ENCODE measurements around the gene PTPRA. TPM values are rescaled to one million over a fixed set of nuclear protein-coding genes. Genes with fewer than 3 reads are reported as not detected.

The PTPRA gene
- polyA plus RNA-seq, 1 donor (not counting 4 experiments of a cell fraction or from before 2014, with no cell fraction given) = 53.3 TPM

- Histone ChIP-seq H3K79me2 (ENCODE audit: control insufficient read depth, insufficient read depth, low read length) (no peaks in the 10 kb centered on the region), H3K4me1 (ENCODE audit: control insufficient read depth, extremely low read depth, insufficient read depth, low read length) (no peaks in the 10 kb centered on the region), H4K20me1 (ENCODE audit: control insufficient read depth, extremely low read depth, insufficient read depth, low read length) (no peaks in the 10 kb centered on the region), H3K4me2 (ENCODE audit: control insufficient read depth, extremely low read depth, insufficient read depth, low read depth, low read length) (no peak overlapping the region), H3K9me1 (ENCODE audit: control insufficient read depth, extremely low read depth, insufficient read depth, low read length) (no peaks in the 10 kb centered on the region), H2AFZ (ENCODE audit: control insufficient read depth, low read length) (no peak overlapping the region), H3K9ac (ENCODE audit: control insufficient read depth, extremely low read depth, insufficient read depth, low read length) (no peak overlapping the region), H3K4me3 (ENCODE audit: control insufficient read depth in 2 of 3, extremely low read depth in 1 of 3, insufficient read depth in 2 of 3, low read depth in 1 of 3, low read length in 3 of 3) (no peak overlapping the region), H3K27me3 (ENCODE audit: control insufficient read depth, extremely low read depth, insufficient read depth, low read length) (no peaks in the 10 kb centered on the region), H3K36me3 (ENCODE audit: control insufficient read depth in 2 of 2, extremely low read depth in 1 of 2, insufficient read depth in 2 of 2, low read length in 2 of 2) (no peaks in the 10 kb centered on the region), H3K27ac (ENCODE audit: control insufficient read depth, insufficient read depth, low read length) (no peak overlapping the region), H3K9me3 (ENCODE audit: control insufficient read depth, low read depth, low read length) (no peaks in the 10 kb centered on the region)
- TF ChIP-seq, protein P1, sequence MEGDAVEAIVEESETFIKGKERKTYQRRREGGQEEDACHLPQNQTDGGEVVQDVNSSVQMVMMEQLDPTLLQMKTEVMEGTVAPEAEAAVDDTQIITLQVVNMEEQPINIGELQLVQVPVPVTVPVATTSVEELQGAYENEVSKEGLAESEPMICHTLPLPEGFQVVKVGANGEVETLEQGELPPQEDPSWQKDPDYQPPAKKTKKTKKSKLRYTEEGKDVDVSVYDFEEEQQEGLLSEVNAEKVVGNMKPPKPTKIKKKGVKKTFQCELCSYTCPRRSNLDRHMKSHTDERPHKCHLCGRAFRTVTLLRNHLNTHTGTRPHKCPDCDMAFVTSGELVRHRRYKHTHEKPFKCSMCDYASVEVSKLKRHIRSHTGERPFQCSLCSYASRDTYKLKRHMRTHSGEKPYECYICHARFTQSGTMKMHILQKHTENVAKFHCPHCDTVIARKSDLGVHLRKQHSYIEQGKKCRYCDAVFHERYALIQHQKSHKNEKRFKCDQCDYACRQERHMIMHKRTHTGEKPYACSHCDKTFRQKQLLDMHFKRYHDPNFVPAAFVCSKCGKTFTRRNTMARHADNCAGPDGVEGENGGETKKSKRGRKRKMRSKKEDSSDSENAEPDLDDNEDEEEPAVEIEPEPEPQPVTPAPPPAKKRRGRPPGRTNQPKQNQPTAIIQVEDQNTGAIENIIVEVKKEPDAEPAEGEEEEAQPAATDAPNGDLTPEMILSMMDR (optimal IDR thresholded peaks at IDR 0.05 in 1 of 3, IDR thresholded peaks at IDR 0.05 in 1 of 3, conservative IDR thresholded peaks at IDR 0.05 in 1 of 3; ENCODE audit: extremely low read depth in 1 of 3, insufficient read depth in 2 of 3, low read length in 3 of 3) = no peak
- no peak for TF ChIP-seq EZH2 (IDR thresholded peaks at IDR 0.05; ENCODE audit: low read length)
- FAIRE-seq (no peak), DNase-seq (ENCODE audit: low read depth, low spot score) (no peak)
- dilution Hi-C loops (cut with MboI; ENCODE audit: extremely low pct_ligation_motif_present, low sequenced_read_pairs) = no loop called here
These were observed 59.2 kb downstream of the PTPRA start for GRCh38 chr20:2932498-2932897.

GRCh38 chr20:2937902-2938301, 64.6 kb downstream of the PTPRA start:
- no peaks in the 10 kb centered on the region for H3K36me3 ChIP-seq (ENCODE audit: control insufficient read depth in 2 of 2, extremely low read depth in 1 of 2, insufficient read depth in 2 of 2, low read length in 2 of 2)
- no peak overlapping the region for H3K27ac ChIP-seq (ENCODE audit: control insufficient read depth, insufficient read depth, low read length)
- FAIRE-seq (no peak), DNase-seq (ENCODE audit: low read depth, low spot score) (no peak)
- no peak overlapping the region for H3K9ac ChIP-seq (ENCODE audit: control insufficient read depth, extremely low read depth, insufficient read depth, low read length)
- no peaks in the 10 kb centered on the region for H4K20me1 ChIP-seq (ENCODE audit: control insufficient read depth, extremely low read depth, insufficient read depth, low read length)
- no peak for TF ChIP-seq EZH2 (IDR thresholded peaks at IDR 0.05; ENCODE audit: low read length)
- TF ChIP-seq, protein P1 (optimal IDR thresholded peaks at IDR 0.05 in 1 of 3, IDR thresholded peaks at IDR 0.05 in 1 of 3, conservative IDR thresholded peaks at IDR 0.05 in 1 of 3; ENCODE audit: extremely low read depth in 1 of 3, insufficient read depth in 2 of 3, low read length in 3 of 3) = no peak
- no peak overlapping the region for H2AFZ ChIP-seq (ENCODE audit: control insufficient read depth, low read length)
- no peaks in the 10 kb centered on the region for H3K9me1 ChIP-seq (ENCODE audit: control insufficient read depth, extremely low read depth, insufficient read depth, low read length)
- no peaks in the 10 kb centered on the region for H3K27me3 ChIP-seq (ENCODE audit: control insufficient read depth, extremely low read depth, insufficient read depth, low read length)
- dilution Hi-C loops (cut with MboI; ENCODE audit: extremely low pct_ligation_motif_present, low sequenced_read_pairs) = no loop called here
- H3K4me1 ChIP-seq (ENCODE audit: control insufficient read depth, extremely low read depth, insufficient read depth, low read length) = no peaks in the 10 kb centered on the region
- H3K4me2 ChIP-seq (ENCODE audit: control insufficient read depth, extremely low read depth, insufficient read depth, low read depth, low read length) = no peak overlapping the region
- H3K9me3 ChIP-seq (ENCODE audit: control insufficient read depth, low read depth, low read length) = no peaks in the 10 kb centered on the region
- no peak overlapping the region for H3K4me3 ChIP-seq (ENCODE audit: control insufficient read depth in 2 of 3, extremely low read depth in 1 of 3, insufficient read depth in 2 of 3, low read depth in 1 of 3, low read length in 3 of 3)
- H3K79me2 ChIP-seq (ENCODE audit: control insufficient read depth, insufficient read depth, low read length) = no peaks in the 10 kb centered on the region

All from keratinocyte (primary cell).